H1 (cell line): ENCODE measurements around the gene IFI16. TPM values are rescaled to one million over a fixed set of nuclear protein-coding genes. Genes with fewer than 3 reads are reported as not detected.

Source experiments
- CTCF ChIA-PET: fragments of 300-600 bp; sonication (Branson Sonifier 250); formaldehyde crosslinking; loops from one replicate; lab custom pipeline; 2021; ENCODE audit not compliant: partially characterized antibody; lab: Charles Lee
- POLR2A ChIA-PET: fragments of 300-600 bp; sonication (Branson Sonifier 250); formaldehyde crosslinking; loops from one replicate; lab custom pipeline; 2021; ENCODE audit warnings: inconsistent platforms; ENCODE audit not compliant: partially characterized antibody; lab: Charles Lee
- DNase-seq, 2 experiments: peaks; one replicate each; pipeline versions ENCODE4 v3.0.0 to v3.0.0-alpha.2; 2010 to 2022; ENCODE audit warnings: low spot score in 2 of 2, low read depth in 1 of 2, mixed read lengths in 1 of 2
- FAIRE-seq: peaks from 2 replicates; lab custom pipeline; 2011; peaks lifted over from hg19 to GRCh38; lab: Jason Lieb, UNC
- H2AFZ ChIP-seq: 2 replicates; pipeline ENCODE4 v1.8.1; 2012; ENCODE audit warnings: low read length, inconsistent platforms
- H2AK5ac ChIP-seq: 2 replicates; pipeline ENCODE4 v1.6.1; 2013; ENCODE audit warnings: low read depth, low read length
- H2BK120ac ChIP-seq: replicated peaks from 2 replicates; pipeline ENCODE3; 2013; ENCODE audit warnings: low read depth, low read length, inconsistent platforms
- H2BK12ac ChIP-seq: 2 replicates; pipeline ENCODE4 v1.6.1; 2013; ENCODE audit warnings: low read depth, low read length
- H2BK15ac ChIP-seq: 2 replicates; pipeline ENCODE4 v1.6.1; 2013; ENCODE audit warnings: low read length
- H2BK20ac ChIP-seq: 2 replicates; pipeline ENCODE4 v1.6.1; 2013; ENCODE audit warnings: low read length
- H2BK5ac ChIP-seq: 2 replicates; pipeline ENCODE4 v1.6.1; 2013; ENCODE audit warnings: low read depth, low read length
- H3K14ac ChIP-seq: 2 replicates; pipeline ENCODE4 v1.6.1; 2013; ENCODE audit warnings: inconsistent platforms; ENCODE audit not compliant: insufficient read length
- H3K18ac ChIP-seq: 2 replicates; pipeline ENCODE4 v1.6.1; 2013; ENCODE audit warnings: low read length; ENCODE audit errors: extremely low read depth
- H3K23ac ChIP-seq: 2 replicates; pipeline ENCODE4 v1.6.1; 2013; ENCODE audit warnings: inconsistent platforms; ENCODE audit not compliant: insufficient read length
- H3K23me2 ChIP-seq: 2 replicates; pipeline ENCODE4 v1.6.1; 2013; ENCODE audit warnings: low read depth, low read length
- H3K27ac ChIP-seq: 2 replicates; pipeline ENCODE4 v1.6.1; 2011; ENCODE audit warnings: low read depth, low read length, inconsistent platforms
- H3K27me3 ChIP-seq, 4 experiments: replicated peaks in 1 of 4; 1 replicate in 1 of 4; 2 replicates in 3 of 4; pipeline versions ENCODE4 v1.6.1 to v1.8.1; 2011 to 2013; ENCODE audit warnings: low read length in 3 of 4, mild to moderate bottlenecking in 3 of 4, inconsistent platforms in 2 of 4, mixed read lengths in 2 of 4, moderate library complexity in 1 of 4; ENCODE audit not compliant: control insufficient read depth in 3 of 4, insufficient read depth in 3 of 4; ENCODE audit errors: extremely low read depth in 1 of 4
- H3K36me3 ChIP-seq, 4 experiments: 2 replicates each; pipeline versions ENCODE4 v1.6.1 to v1.8.1; 2011 to 2013; ENCODE audit warnings: mild to moderate bottlenecking in 4 of 4, low read length in 3 of 4, moderate library complexity in 2 of 4, control low read depth in 1 of 4, inconsistent platforms in 1 of 4; ENCODE audit not compliant: insufficient read depth in 4 of 4, control insufficient read depth in 2 of 4
- H3K4ac ChIP-seq: replicated peaks from 2 replicates; pipeline ENCODE3; 2013; ENCODE audit warnings: low read length, low read depth, mixed read lengths, inconsistent platforms; ENCODE audit not compliant: insufficient read length
- H3K4me1 ChIP-seq, 4 experiments: replicated peaks in 1 of 4; 1 replicate in 1 of 4; 2 replicates in 3 of 4; pipeline versions ENCODE4 v1.6.1 to v1.8.1; 2011 to 2013; ENCODE audit warnings: low read length in 3 of 4, inconsistent platforms in 2 of 4, mixed read lengths in 1 of 4; ENCODE audit not compliant: insufficient read depth in 4 of 4, control insufficient read depth in 3 of 4
- H3K4me2 ChIP-seq, 2 experiments: 2 replicates each; pipeline versions ENCODE4 v1.6.1 to v1.8.1; 2011 to 2013; ENCODE audit warnings: low read depth in 2 of 2, low read length in 2 of 2, control low read depth in 1 of 2, inconsistent platforms in 1 of 2, mild to moderate bottlenecking in 1 of 2; ENCODE audit not compliant: insufficient read depth in 1 of 2
- H3K4me3 ChIP-seq, 4 experiments: fragments of 200-600, 300-600 bp in 1 of 4; sonication (generic), shearing (Covaris generic), sonication (Bioruptor Twin) in 1 of 4; 2 replicates each; pipeline versions ENCODE4 v1.5.1 to v1.8.1; 2011 to 2016; ENCODE audit warnings: low read length in 4 of 4, low read depth in 3 of 4, control low read depth in 2 of 4, inconsistent platforms in 2 of 4, mild to moderate bottlenecking in 2 of 4, mixed read lengths in 1 of 4, moderate library complexity in 1 of 4; ENCODE audit not compliant: insufficient read depth in 2 of 4; ENCODE audit errors: extremely low read depth in 1 of 4
- H3K56ac ChIP-seq: replicated peaks from 2 replicates; pipeline ENCODE3; 2013; ENCODE audit warnings: low read depth, mild to moderate bottlenecking, mixed read lengths, low read length, inconsistent platforms; ENCODE audit not compliant: insufficient read length
- H3K79me1 ChIP-seq: 2 replicates; pipeline ENCODE4 v1.6.1; 2013; ENCODE audit warnings: low read depth, low read length, control low read depth
- H3K79me2 ChIP-seq, 2 experiments: 2 replicates each; pipeline versions ENCODE4 v1.6.1 to v1.8.1; 2012 to 2013; ENCODE audit warnings: low read length in 2 of 2, mild to moderate bottlenecking in 2 of 2, inconsistent platforms in 1 of 2; ENCODE audit not compliant: insufficient read depth in 2 of 2, control insufficient read depth in 1 of 2
- H3K9ac ChIP-seq, 4 experiments: replicated peaks in 1 of 4; 1 replicate in 1 of 4; 2 replicates in 3 of 4; pipeline versions ENCODE4 v1.6.1 to v1.8.1; 2011 to 2013; ENCODE audit warnings: low read depth in 3 of 4, low read length in 3 of 4, control low read depth in 2 of 4, mild to moderate bottlenecking in 2 of 4, moderate library complexity in 2 of 4, inconsistent platforms in 1 of 4; ENCODE audit errors: extremely low read depth in 1 of 4
- H3K9me3 ChIP-seq, 2 experiments: 2 replicates each; pipeline versions ENCODE4 v1.6.1 to v1.8.1; 2012 to 2013; ENCODE audit warnings: mild to moderate bottlenecking in 2 of 2, moderate library complexity in 2 of 2, control low read depth in 1 of 2, inconsistent platforms in 1 of 2, low read depth in 1 of 2, low read length in 1 of 2, mixed read lengths in 1 of 2; ENCODE audit not compliant: insufficient read depth in 2 of 2
- H4K20me1 ChIP-seq, 2 experiments: replicated peaks in 1 of 2; 2 replicates each; pipeline versions ENCODE3 to v1.8.1; 2011 to 2013; ENCODE audit warnings: inconsistent platforms in 2 of 2, low read length in 2 of 2, mild to moderate bottlenecking in 1 of 2; ENCODE audit not compliant: insufficient read depth in 2 of 2, control insufficient read depth in 1 of 2
- H4K5ac ChIP-seq: 2 replicates; pipeline ENCODE4 v1.6.1; 2013; ENCODE audit warnings: low read length, low read depth, mixed read lengths, inconsistent platforms; ENCODE audit not compliant: insufficient read length
- H4K8ac ChIP-seq: 2 replicates; pipeline ENCODE4 v1.8.0; 2013; ENCODE audit warnings: mild to moderate bottlenecking, moderate library complexity, low read length, inconsistent platforms; ENCODE audit not compliant: insufficient read depth; ENCODE audit errors: extremely low read depth
- H4K91ac ChIP-seq: replicated peaks from 2 replicates; pipeline ENCODE3; 2013; ENCODE audit warnings: low read length, mixed read lengths, inconsistent platforms; ENCODE audit not compliant: insufficient read length
- ASH2L ChIP-seq: fragments of 200-600, 300-600 bp; sonication (generic); IDR thresholded peaks from one replicate; pipeline ENCODE4 v1.7.1; 2017; ENCODE audit warnings: low read length
- MAX ChIP-seq: IDR thresholded peaks from 2 replicates; pipeline ENCODE4 v1.6.1; 2012; ENCODE audit warnings: inconsistent platforms
- WGBS, 2 experiments: shearing (Covaris generic) in 1 of 2; methylation state at CpG; one replicate each; pipeline versions ENCODE4 v1.1.6 to v1.1.7; 2013 to 2015; ENCODE audit warnings: low lambda C conversion rate in 2 of 2, mixed read lengths in 2 of 2, inconsistent platforms in 1 of 2, low coverage in 1 of 2, missing lambda C conversion rate in 1 of 2; ENCODE audit not compliant: insufficient replicate concordance in 2 of 2, insufficient coverage in 1 of 2, insufficient read length in 1 of 2; ENCODE audit errors: extremely low coverage in 1 of 2, missing lambda C conversion rate in 1 of 2; 5-methylcytosine and 5-hydroxymethylcytosine counted together
- long read RNA-seq, 2 experiments: library from RNA in 1 of 2; library from capped mRNA in 1 of 2; stranded (forward); transcript quantifications; one replicate each; pipeline ENCODE4 v2.0.0, GENCODE V29; 2021; ENCODE audit warnings: inconsistent platforms in 1 of 2
- polyA minus RNA-seq, 3 experiments: library from RNA; depleted of rRNA, polyadenylated mRNA; stranded (reverse); fragments of >200 nt; gene quantifications; 1 replicate in 2 of 3; 2 replicates in 1 of 3; pipeline ENCODE4 v1.2.3, GENCODE V29; 2011
- polyA plus RNA-seq, 7 experiments: library from polyadenylated mRNA; depleted of rRNA in 3 of 7; stranded (reverse) in 5 of 7; unstranded in 2 of 7; fragments of >200 nt in 5 of 7; fragments of 200-250 nt in 2 of 7; gene quantifications; 1 replicate in 5 of 7; 2 replicates in 1 of 7; 4 replicates in 1 of 7; pipeline versions ENCODE4 v1.2.1 to v1.2.3, GENCODE V29; 2011 to 2013; ENCODE audit warnings: missing spikeins in 2 of 7, mixed read lengths in 2 of 7
- total RNA-seq: library from RNA; stranded (reverse); fragmentation: NEBNext Ultra II Directional; extraction: Animal tissue kit (Norgen Biotek cat#: 25700); gene quantifications from 2 replicates; pipeline ENCODE4 v1.2.1, GENCODE V29; 2021

IFI16 gene
- total RNA-seq (0.63 and 1.1 TPM in 2 replicates), polyA plus RNA-seq (2011; rRNA removed) (0.52 and 0.74 TPM in 2 replicates), polyA minus RNA-seq (2011; rRNA and poly(A)+ RNA removed) (0.88 and 1.9 TPM in 2 replicates)
- polyA plus RNA-seq (2011; cell fraction: cytosol; rRNA removed): 0.84 TPM
- polyA plus RNA-seq (2011; cell fraction: nucleus; rRNA removed): 0.97 TPM
- 0.42 to 1.1 TPM (median 0.84 TPM) in 4 replicates for polyA plus RNA-seq (2012, experiment 1 of 2)
- not detected for polyA plus RNA-seq (2012, experiment 2 of 2)
- 0.77 TPM for polyA plus RNA-seq (2013, experiment 1 of 2)
- polyA plus RNA-seq (2013, experiment 2 of 2): 0.77 TPM
- 1.6 TPM for polyA minus RNA-seq (2011; cell fraction: cytosol; rRNA and poly(A)+ RNA removed)
- polyA minus RNA-seq (2011; cell fraction: nucleus; rRNA and poly(A)+ RNA removed): 6.6 TPM
- long read RNA-seq, experiment 1: 0 reads
- long read RNA-seq, experiment 2: 0 reads

- no peaks in the 10 kb centered on the region for H3K36me3 ChIP-seq
- no peak within 1 kb of the TSS for H4K8ac ChIP-seq
- no peak within 1 kb of the TSS for H4K5ac ChIP-seq
- H3K18ac ChIP-seq: no peak within 1 kb of the TSS
- H3K79me2 ChIP-seq: no peaks in the 10 kb centered on the region
- POLR2A ChIA-PET: no interaction called here
- no peak within 1 kb of the TSS for H3K4me2 ChIP-seq
- no peak within 1 kb of the TSS for H2BK12ac ChIP-seq
- no peak within 1 kb of the TSS for H3K27ac ChIP-seq
- no peak within 1 kb of the TSS for H2BK120ac ChIP-seq
- no peak within 1 kb of the TSS for H3K23ac ChIP-seq
- no peak within 1 kb of the TSS for H3K9ac ChIP-seq
- H3K4me3 ChIP-seq: no peak within 1 kb of the TSS
- peaks cover 2 to 21% (median 15%) of the 10 kb centered on the region in 4 experiments; a peak in 5 of 7 replicates for H3K4me1 ChIP-seq
- no peak within 1 kb of the TSS for H3K4ac ChIP-seq
- H4K91ac ChIP-seq: no peak within 1 kb of the TSS
- H2BK20ac ChIP-seq: no peak within 1 kb of the TSS
- H3K23me2 ChIP-seq: 0 out of 2 replicates have a peak, but pooled peaks cover 4% of the 10 kb centered on the region
- no peak within 1 kb of the TSS for H2BK15ac ChIP-seq
- H2AK5ac ChIP-seq: no peak within 1 kb of the TSS
- no peak within 1 kb of the TSS for H3K14ac ChIP-seq
- no peak within 1 kb of the TSS for H3K56ac ChIP-seq
- peak within 1 kb of the TSS; percentile 37; the same call in 1 of the 2 replicates for H2AFZ ChIP-seq
- FAIRE-seq: no peak
- DNase-seq: no peak
- no peak within 1 kb of the TSS for H2BK5ac ChIP-seq
- H3K27me3 ChIP-seq: peaks cover 1 to 13% (median 12%) of the 10 kb centered on the region in 4 experiments; a peak in 5 of 7 replicates
- TF ChIP-seq MAX (no peak), ASH2L (no peak)
- no peaks in the 10 kb centered on the region for H4K20me1 ChIP-seq
- CTCF ChIA-PET: interaction anchor here (0.6 kb wide), 1 partner anchor 585 kb away, joined by 5 read pairs; no protein-coding TSS in a partner anchor
- H3K9me3 ChIP-seq: no peaks in the 10 kb centered on the region
- WGBS, 2 experiments: 89% methylated on average over 5 of the region's 5 CpGs; no CpG with 5 or more reads in 1 of the 2 experiments
- H3K79me1 ChIP-seq: no peaks in the 10 kb centered on the region
These were observed at the start of gene IFI16 for GRCh38 chr1:159009704-159010361. Gene IFI16, plus strand, starts transcription at chr1:159009907. Its CDS starts 4,774 bp downstream, at chr1:159014681.
